HG02759 (cell line): Measurements from ENCODE around the gene HLA-B.
"Not testable (repeated sequence)": the region's sequence is repeated elsewhere in the genome, so short reads cannot be mapped to it uniquely, and the experiment has no call there.

ENCODE experiments used
- ATAC-seq: cut with Tn5 transposase; IDR thresholded peaks from one replicate; pipeline ENCODE4 v1.9.1; 2021; ENCODE audit warnings: mild to moderate bottlenecking, moderate library complexity; ENCODE audit not compliant: unreplicated experiment

Gene HLA-B

GRCh38 chr6:31356946-31357466 is at the start of gene HLA-B:
HLA-B (minus strand) TSS chr6:31357179; CDS start chr6:31357158, 21 bp downstream.
- ATAC-seq = peak; percentile 87

- no peak for ATAC-seq
These were observed 49.0 kb upstream of the HLA-B start for GRCh38 chr6:31405996-31406395.

- ATAC-seq = not testable (repeated sequence)
These were observed 47.0 kb upstream of the HLA-B start for GRCh38 chr6:31404061-31404364.

- peak; percentile 62 for ATAC-seq
These were observed 46.5 kb upstream of the HLA-B start, which contains the start of gene MICA for GRCh38 chr6:31403283-31404060. MICA (plus strand) TSS chr6:31403595; CDS start chr6:31403633, 38 bp downstream.

- peak; percentile 10 for ATAC-seq
These were observed 45.6 kb upstream of the HLA-B start for GRCh38 chr6:31402324-31403282.

GRCh38 chr6:31401403-31401802 is 44.4 kb upstream of the HLA-B start:
- no peak for ATAC-seq

GRCh38 chr6:31400467-31401289 is 43.7 kb upstream of the HLA-B start:
- ATAC-seq = peak; percentile 41

- peak; percentile 39 for ATAC-seq
These were observed 42.8 kb upstream of the HLA-B start for GRCh38 chr6:31399589-31400466.

- no peak for ATAC-seq
These were observed 41.0 kb upstream of the HLA-B start for GRCh38 chr6:31397901-31398525.

GRCh38 chr6:31397153-31397499 is 40.1 kb upstream of the HLA-B start:
- ATAC-seq = not testable (repeated sequence)

- ATAC-seq = no peak
These were observed 39.6 kb upstream of the HLA-B start for GRCh38 chr6:31396422-31397152.

- ATAC-seq = no peak
These were observed 38.9 kb upstream of the HLA-B start for GRCh38 chr6:31395832-31396231.

GRCh38 chr6:31394381-31394780 is 37.4 kb upstream of the HLA-B start:
- ATAC-seq = no peak

- ATAC-seq = no peak
These were observed 37.0 kb upstream of the HLA-B start for GRCh38 chr6:31393932-31394331.

- ATAC-seq = not testable (repeated sequence)
These were observed 32.8 kb upstream of the HLA-B start for GRCh38 chr6:31389802-31390132.

GRCh38 chr6:31388916-31389801 is 32.2 kb upstream of the HLA-B start:
- ATAC-seq = not testable (repeated sequence)

GRCh38 chr6:31386977-31387376 is 30.0 kb upstream of the HLA-B start:
- ATAC-seq = no peak

GRCh38 chr6:31386099-31386498 is 29.1 kb upstream of the HLA-B start:
- no peak for ATAC-seq
